K562 (cell line): Measurements from ENCODE around the gene TIGD4. TPM values are rescaled to one million over a fixed set of nuclear protein-coding genes. Genes with fewer than 3 reads are reported as not detected.

Source experiments
- ATAC-seq: fragments of 200-7000 bp; cut with Tn5 transposase; 3 replicates; pipeline ENCODE4 v1.9.1; 2020; ENCODE audit warnings: moderate library complexity
- BruUV-seq: library from RNA; stranded (reverse); fragments of 400-500 nt; replicated peaks from 2 replicates; lab custom pipeline; 2021; lab: Mats Ljungman, UMichigan
- CTCF ChIA-PET: fragments of 300-600 bp; formaldehyde crosslinking; extraction: SDS; loops from one replicate; lab custom pipeline; 2021; ENCODE audit warnings: low intra/inter-chr PET ratio; lab: Yijun Ruan, JAX
- POLR2A ChIA-PET: fragments of 300-600, 350-650 bp; sonication (Branson Sonifier 250); formaldehyde crosslinking; extraction: SDS; loops from one replicate; lab custom pipeline; 2021; ENCODE audit warnings: antibody characterized with exemption, inconsistent platforms; lab: Yijun Ruan, JAX
- DNase-seq, 4 experiments: peaks; one replicate each; pipeline versions ENCODE4 v3.0.0 to v3.0.0-alpha.2; 2011 to 2018; ENCODE audit warnings: low spot score in 3 of 4, mixed read lengths in 3 of 4; ENCODE audit errors: extremely low read depth in 1 of 4
- FAIRE-seq: peaks from 2 replicates; lab custom pipeline; 2011; peaks lifted over from hg19 to GRCh38; lab: Jason Lieb, UNC
- H2AFZ ChIP-seq: 2 replicates; pipeline ENCODE4 v1.6.0; 2011; ENCODE audit warnings: low read depth, low read length, control low read depth, inconsistent platforms
- H3K27ac ChIP-seq: fragments of 200-600 bp; 3 replicates; pipeline ENCODE4 v1.8.0; 2011; ENCODE audit warnings: low read depth, mild to moderate bottlenecking, control low read depth, inconsistent platforms, low read length, moderate library complexity, mixed read lengths; ENCODE audit errors: extremely low read depth
- H3K27me3 ChIP-seq, 2 experiments: fragments of 300-600 bp in 1 of 2; 2 replicates in 1 of 2; 3 replicates in 1 of 2; pipeline versions ENCODE4 v1.6.0 to v1.8.0; 2011; ENCODE audit warnings: inconsistent platforms in 2 of 2, low read length in 2 of 2, mild to moderate bottlenecking in 1 of 2, mixed read lengths in 1 of 2, moderate library complexity in 1 of 2; ENCODE audit not compliant: control insufficient read depth in 2 of 2, insufficient read depth in 2 of 2
- H3K36me3 ChIP-seq: fragments of 300-600 bp; 3 replicates; pipeline ENCODE4 v1.8.0; 2011; ENCODE audit warnings: mild to moderate bottlenecking, low read length, inconsistent platforms; ENCODE audit not compliant: control insufficient read depth, insufficient read depth
- H3K4me1 ChIP-seq, 2 experiments: fragments of 200-600 bp in 1 of 2; replicated peaks in 1 of 2; 2 replicates in 1 of 2; 3 replicates in 1 of 2; pipeline versions ENCODE4 v1.5.1 to v1.8.0; 2011; ENCODE audit warnings: inconsistent platforms in 2 of 2, low read length in 2 of 2, mild to moderate bottlenecking in 1 of 2, mixed read lengths in 1 of 2, moderate library complexity in 1 of 2; ENCODE audit not compliant: control insufficient read depth in 2 of 2, insufficient read depth in 2 of 2
- H3K4me2 ChIP-seq: 2 replicates; pipeline ENCODE4 v1.6.1; 2011; ENCODE audit warnings: low read length, control low read depth, inconsistent platforms, mixed read lengths; ENCODE audit not compliant: insufficient read depth
- H3K4me3 ChIP-seq: fragments of 200-600 bp; sonication (generic), shearing (Covaris generic); 2 replicates; pipeline ENCODE4 v1.5.1; 2016; ENCODE audit warnings: control low read depth, inconsistent platforms
- H3K79me2 ChIP-seq: fragments of 200-600 bp; 3 replicates; pipeline ENCODE4 v1.8.0; 2011; ENCODE audit warnings: low read length, inconsistent platforms; ENCODE audit not compliant: control insufficient read depth, insufficient read depth
- H3K9ac ChIP-seq, 2 experiments: 2 replicates each; pipeline versions ENCODE4 v1.6.0 to v1.6.1; 2011; ENCODE audit warnings: low read depth in 2 of 2, low read length in 2 of 2, control low read depth in 1 of 2, inconsistent platforms in 1 of 2, mild to moderate bottlenecking in 1 of 2, mixed read lengths in 1 of 2; ENCODE audit not compliant: insufficient read depth in 1 of 2
- H3K9me1 ChIP-seq: one replicate; pipeline ENCODE4 v1.6.0; 2011; ENCODE audit warnings: inconsistent platforms, mild to moderate bottlenecking, low read length, moderate library complexity; ENCODE audit not compliant: control insufficient read depth, insufficient read depth
- H3K9me3 ChIP-seq: replicated peaks from 2 replicates; pipeline ENCODE4 v1.5.1; 2011; ENCODE audit warnings: low read depth, low read length, inconsistent platforms; ENCODE audit not compliant: control insufficient read depth, insufficient read depth
- H4K20me1 ChIP-seq: replicated peaks from 2 replicates; pipeline ENCODE4 v1.6.1; 2011; ENCODE audit warnings: low read length, inconsistent platforms, mixed read lengths; ENCODE audit not compliant: control insufficient read depth, insufficient read depth
- MAFG ChIP-seq: fragments of 450-650 bp; conservative IDR thresholded peaks from 2 replicates; pipeline ENCODE4 v1.6.1; 2016; ENCODE audit warnings: missing genetic modification characterization, missing compliant biosample characterization
- PML ChIP-seq: IDR thresholded peaks from 2 replicates; pipeline ENCODE4 v1.6.1; 2012; ENCODE audit warnings: low read length, inconsistent platforms
- ZNF124 ChIP-seq: sonication (generic); formaldehyde crosslinking; IDR thresholded peaks from 2 replicates; pipeline ENCODE4 v1.8.1; 2022; ENCODE audit warnings: missing genetic modification reagents
- ZNF197 ChIP-seq: fragments of 200-800 bp; sonication (Bioruptor generic); IDR thresholded peaks from 2 replicates; pipeline ENCODE4 v1.6.1; 2016; ENCODE audit warnings: low read depth, missing genetic modification characterization, missing compliant biosample characterization
- whole genome bisulfite sequencing: fragments of 100-300 bp; shearing (Covaris generic); methylation state at CpG from one replicate; pipeline ENCODE4 v1.1.6; 2016; ENCODE audit warnings: low coverage, mixed read lengths; ENCODE audit not compliant: insufficient coverage; ENCODE audit errors: missing lambda C conversion rate; 5-methylcytosine and 5-hydroxymethylcytosine counted together
- in situ Hi-C: fragments of 300-500 bp; cut with MboI; formaldehyde crosslinking; loops from 4 replicates; pipeline ENCODE4 v1.15.0; 2018; ENCODE audit warnings: inconsistent platforms, mixed read lengths
- intact Hi-C: fragments of 100-400 bp; cut with micrococcal nuclease; formaldehyde crosslinking; loops from 2 replicates; pipeline ENCODE4 v1.14.2; 2022
- polyA plus RNA-seq, 8 experiments: library from polyadenylated mRNA; depleted of rRNA in 4 of 8; stranded (reverse) in 5 of 8; unstranded in 3 of 8; fragments of >200 nt; fragmentation: Nextera tagmentation in 2 of 8; fragmentation: Illumina TruSeq in 1 of 8; extraction: Ambion mirVana in 2 of 8; extraction: Trizol in 1 of 8; gene quantifications; 2 replicates each; pipeline versions ENCODE4 v1.2.1 to v1.2.3, GENCODE V29; 2011 to 2014; ENCODE audit warnings: inconsistent platforms in 1 of 8, missing spikeins in 1 of 8
- total RNA-seq, 7 experiments: library from RNA; depleted of rRNA in 6 of 7; stranded (reverse); fragments of >200 nt in 6 of 7; fragmentation: Illumina TruSeq in 2 of 7; extraction: Trizol in 2 of 7; gene quantifications; 2 replicates each; pipeline versions ENCODE4 v1.2.1 to v1.2.3, GENCODE V29; 2011 to 2021; ENCODE audit warnings: low replicate concordance in 1 of 7
- TF ChIP-seq, protein P1 (sequence below): fragments of 250-450 bp; sonication (Bioruptor Pico); IDR thresholded peaks from 2 replicates; pipeline ENCODE4 v1.4.0; 2020; ENCODE audit warnings: mild to moderate bottlenecking, moderate library complexity

Gene TIGD4
- total and polyA plus RNA-seq, 9 of the 15 experiments (the other 6 are each of a cell fraction or from before 2014, with no cell fraction given): 0.07 to 0.28 (median 0.18) TPM

DNA sequence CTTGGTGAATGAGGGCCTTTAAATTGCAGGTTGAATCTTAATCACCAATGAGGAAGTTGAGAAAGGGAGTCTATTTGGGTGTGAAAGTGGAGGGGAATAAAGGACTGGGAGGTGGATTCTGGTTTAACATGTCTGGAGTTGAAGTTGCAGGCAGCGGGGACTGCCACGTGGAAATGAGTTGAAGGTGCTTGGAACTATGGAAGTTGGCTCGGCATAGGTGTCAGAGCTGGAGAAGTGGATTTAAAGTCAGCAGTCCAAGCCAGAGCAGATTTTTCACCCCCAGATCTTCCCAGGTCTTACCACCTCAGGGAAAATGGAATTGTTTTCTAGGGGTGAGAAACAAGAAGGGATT lies 44.9 kb downstream of the TIGD4 start:
- BruUV-seq: no TSS peak
- CTCF ChIA-PET: interaction anchor here (1.1 to 1.7 kb wide), 5 partner anchors 152 to 326 kb away, joined by 3 to 9 read pairs (median 6); no protein-coding TSS in a partner anchor
- H3K79me2 ChIP-seq: no peaks in the 10 kb centered on the region
- no peak overlapping the region for H3K4me2 ChIP-seq
- ATAC-seq: no peak
- no peak overlapping the region for H3K9ac ChIP-seq
- no peak overlapping the region for H3K27ac ChIP-seq
- no peak overlapping the region for H3K4me3 ChIP-seq
- no peaks in the 10 kb centered on the region for H3K9me3 ChIP-seq
- in situ Hi-C loops: no loop called here
- H4K20me1 ChIP-seq: no peaks in the 10 kb centered on the region
- no peak for DNase-seq
- H3K36me3 ChIP-seq: no peaks in the 10 kb centered on the region
- H3K27me3 ChIP-seq: peaks cover 5 to 12% of the 10 kb centered on the region in 2 experiments; a peak in 3 of 5 replicates
- TF ChIP-seq ZNF197 (CRISPR knock-in tag) (no peak), ZNF124 (no peak), PML (no peak), MAFG (tag) (no peak)
- TF ChIP-seq, protein P1, sequence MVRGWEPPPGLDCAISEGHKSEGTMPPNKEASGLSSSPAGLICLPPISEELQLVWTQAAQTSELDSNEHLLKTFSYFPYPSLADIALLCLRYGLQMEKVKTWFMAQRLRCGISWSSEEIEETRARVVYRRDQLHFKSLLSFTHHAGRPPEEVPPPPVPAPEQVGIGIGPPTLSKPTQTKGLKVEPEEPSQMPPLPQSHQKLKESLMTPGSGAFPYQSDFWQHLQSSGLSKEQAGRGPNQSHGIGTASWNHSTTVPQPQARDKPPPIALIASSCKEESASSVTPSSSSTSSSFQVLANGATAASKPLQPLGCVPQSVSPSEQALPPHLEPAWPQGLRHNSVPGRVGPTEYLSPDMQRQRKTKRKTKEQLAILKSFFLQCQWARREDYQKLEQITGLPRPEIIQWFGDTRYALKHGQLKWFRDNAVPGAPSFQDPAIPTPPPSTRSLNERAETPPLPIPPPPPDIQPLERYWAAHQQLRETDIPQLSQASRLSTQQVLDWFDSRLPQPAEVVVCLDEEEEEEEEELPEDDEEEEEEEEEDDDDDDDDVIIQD (CRISPR knock-in tag): no peak
- TF ChIP-seq, all 486 proteins: peak for 0
- 2% methylated on average over 3 of the region's 3 CpGs for WGBS
- no peaks in the 10 kb centered on the region for H3K9me1 ChIP-seq
- FAIRE-seq: no peak
- no peak overlapping the region for H2AFZ ChIP-seq
- intact Hi-C loops: loop anchor here (5.0 kb wide), 4 partner anchors 92 to 327 kb away; no protein-coding TSS in a partner anchor
- H3K4me1 ChIP-seq: no peaks in the 10 kb centered on the region
- POLR2A ChIA-PET: no interaction called here
